Left renal cortex interstitium (tissue), 4 donors: ENCODE results near the gene KLF7. TPM values are rescaled to one million over a fixed set of nuclear protein-coding genes. Genes with fewer than 3 reads are reported as not detected.

ENCODE experiments used
- DNase-seq, 4 donors: peaks; one replicate each; pipeline ENCODE4 v3.0.0-alpha.2; 2013; ENCODE audit warnings: low read depth in 4 of 4, low spot score in 2 of 4, missing footprints in 1 of 4
- polyA plus RNA-seq, 4 donors: library from polyadenylated mRNA; unstranded; fragments of 120-200 nt; gene quantifications; one replicate each; pipeline ENCODE4 v1.2.1, GENCODE V29; 2013; ENCODE audit not compliant: insufficient read length in 4 of 4

The KLF7 gene
- polyA plus RNA-seq, 4 donors: 20.1 to 26.6 (median 21.8) TPM

- DNase-seq: no peak
These were observed 34.2 kb downstream of the KLF7 start for GRCh38 chr2:207131594-207131993.

- no peak for DNase-seq
These were observed 34.7 kb downstream of the KLF7 start for GRCh38 chr2:207130958-207131521.

- no peak for DNase-seq
These were observed 35.9 kb downstream of the KLF7 start for GRCh38 chr2:207129821-207130220.

GRCh38 chr2:207128867-207129266, 36.9 kb downstream of the KLF7 start:
- DNase-seq: no peak

GRCh38 chr2:207126724-207127308, 38.9 kb downstream of the KLF7 start:
- no peak for DNase-seq

GRCh38 chr2:207123776-207124391, 41.9 kb downstream of the KLF7 start:
- DNase-seq: no peak

GRCh38 chr2:207123335-207123744, 42.4 kb downstream of the KLF7 start:
- no peak for DNase-seq

GRCh38 chr2:207122651-207123334, 43.0 kb downstream of the KLF7 start:
- DNase-seq: no peak

- DNase-seq: no peak
These were observed 44.0 kb downstream of the KLF7 start for GRCh38 chr2:207121784-207122183.

GRCh38 chr2:207119048-207119447, 46.7 kb downstream of the KLF7 start:
- DNase-seq: no peak

GRCh38 chr2:207117668-207118067, 48.1 kb downstream of the KLF7 start:
- DNase-seq: no peak

GRCh38 chr2:207115715-207116364, 49.9 kb downstream of the KLF7 start:
- no peak for DNase-seq

GRCh38 chr2:207113414-207113813, 52.3 kb downstream of the KLF7 start:
- DNase-seq: no peak

GRCh38 chr2:207112785-207113184, 53.0 kb downstream of the KLF7 start:
- no peak for DNase-seq

GRCh38 chr2:207112383-207112782, 53.4 kb downstream of the KLF7 start:
- DNase-seq: no peak

GRCh38 chr2:207111757-207112156, 54.0 kb downstream of the KLF7 start:
- DNase-seq: no peak

- no peak for DNase-seq
These were observed 55.0 kb downstream of the KLF7 start for GRCh38 chr2:207110715-207111114.

GRCh38 chr2:207110310-207110709, 55.4 kb downstream of the KLF7 start:
- DNase-seq: no peak

- no peak for DNase-seq
These were observed 56.0 kb downstream of the KLF7 start for GRCh38 chr2:207109768-207110167.

- DNase-seq: no peak
These were observed 57.3 kb downstream of the KLF7 start for GRCh38 chr2:207108440-207108839.

- DNase-seq: peak in 1 of 4 donors; percentile 17
These were observed 58.2 kb downstream of the KLF7 start for GRCh38 chr2:207107551-207107950.
